Frontal cortex (tissue), 4 donors: ENCODE data around the gene TMEM119. TPM values are rescaled to one million over a fixed set of nuclear protein-coding genes. Genes with fewer than 3 reads are reported as not detected.
"Not testable (repeated sequence)": the region's sequence is repeated elsewhere in the genome, so short reads cannot be mapped to it uniquely, and the experiment has no call there.

Experiments used
- DNase-seq, 2 donors: peaks; one replicate each; pipeline ENCODE4 v3.0.0; 2012; ENCODE audit warnings: low spot score in 2 of 2
- FAIRE-seq: peaks from 2 replicates; lab custom pipeline; 2012; peaks lifted over from hg19 to GRCh38; lab: Jason Lieb, UNC
- total RNA-seq: library from RNA; depleted of rRNA; stranded (reverse); fragments of >200 nt; gene quantifications from one replicate; pipeline ENCODE4 v1.2.3, GENCODE V29; 2014
- donor health status: control.
- donor health status: control.
- donor health status: control.

TMEM119 gene
- total RNA-seq, 1 donor from 2014 or later, result 0.82 TPM

GRCh38 chr12:108589028-108589839 is 8.7 kb downstream of the TMEM119 start:
- no peak for DNase-seq
- FAIRE-seq, result no peak

- no peak for FAIRE-seq
- peak; percentile 51 to 64 for DNase-seq
Observed at GRCh38 chr12:108587826-108588225, 10.1 kb downstream of the TMEM119 start.

- FAIRE-seq, result no peak
- DNase-seq, result no peak
Observed at GRCh38 chr12:108586306-108586705, 11.6 kb downstream of the TMEM119 start.

- FAIRE-seq (no peak), DNase-seq (no peak)
Observed at GRCh38 chr12:108585864-108586263, 12.0 kb downstream of the TMEM119 start.

- DNase-seq (no peak), FAIRE-seq (no peak)
Observed at GRCh38 chr12:108584456-108585065, 13.3 kb downstream of the TMEM119 start.

- DNase-seq, result no peak
- FAIRE-seq, result no peak
Observed at GRCh38 chr12:108583991-108584390, 13.9 kb downstream of the TMEM119 start.

- no peak for FAIRE-seq
Observed at GRCh38 chr12:108582978-108583770, 14.7 kb downstream of the TMEM119 start.

GRCh38 chr12:108582509-108582908 is 15.4 kb downstream of the TMEM119 start:
- no peak for FAIRE-seq
- DNase-seq, result no peak

More at GRCh38 chr12:108582978-108583770, 14.7 kb downstream of the TMEM119 start:
- no peak for DNase-seq

- DNase-seq (no peak), FAIRE-seq (no peak)
Observed at GRCh38 chr12:108581311-108582227, 16.3 kb downstream of the TMEM119 start.

GRCh38 chr12:108580531-108580930 is 17.4 kb downstream of the TMEM119 start:
- DNase-seq (no peak), FAIRE-seq (no peak)

GRCh38 chr12:108578813-108579212 is 19.1 kb downstream of the TMEM119 start:
- no peak for DNase-seq
- no peak for FAIRE-seq

- FAIRE-seq (no peak), DNase-seq (no peak)
Observed at GRCh38 chr12:108578264-108578663, 19.6 kb downstream of the TMEM119 start.

GRCh38 chr12:108577458-108577857 is 20.4 kb downstream of the TMEM119 start:
- no peak for DNase-seq
- FAIRE-seq, result no peak

GRCh38 chr12:108576660-108577234 is 21.1 kb downstream of the TMEM119 start:
- no peak for DNase-seq
- FAIRE-seq, result no peak

GRCh38 chr12:108575199-108575912 is 22.5 kb downstream of the TMEM119 start:
- DNase-seq (no peak), FAIRE-seq (no peak)

- not testable (repeated sequence) for DNase-seq, FAIRE-seq
Observed at GRCh38 chr12:108574276-108574675, 23.6 kb downstream of the TMEM119 start.

GRCh38 chr12:108573317-108573716 is 24.6 kb downstream of the TMEM119 start:
- FAIRE-seq (no peak), DNase-seq (no peak)

GRCh38 chr12:108572166-108572790 is 25.6 kb downstream of the TMEM119 start:
- DNase-seq (no peak), FAIRE-seq (no peak)
